HPDE6-E6E7 (cell line): Measurements from ENCODE around the gene MLXIPL.
"Not testable (repeated sequence)": the region's sequence is repeated elsewhere in the genome, so short reads cannot be mapped to it uniquely, and the experiment has no call there.

Experiments
- DNase-seq: peaks from one replicate; pipeline ENCODE4 v3.0.0; 2011; ENCODE audit warnings: missing footprints; ENCODE audit errors: extremely low spot score

MLXIPL gene

GRCh38 chr7:73645643-73646174, 21.4 kb upstream of the MLXIPL start:
- DNase-seq, result no peak

DNA sequence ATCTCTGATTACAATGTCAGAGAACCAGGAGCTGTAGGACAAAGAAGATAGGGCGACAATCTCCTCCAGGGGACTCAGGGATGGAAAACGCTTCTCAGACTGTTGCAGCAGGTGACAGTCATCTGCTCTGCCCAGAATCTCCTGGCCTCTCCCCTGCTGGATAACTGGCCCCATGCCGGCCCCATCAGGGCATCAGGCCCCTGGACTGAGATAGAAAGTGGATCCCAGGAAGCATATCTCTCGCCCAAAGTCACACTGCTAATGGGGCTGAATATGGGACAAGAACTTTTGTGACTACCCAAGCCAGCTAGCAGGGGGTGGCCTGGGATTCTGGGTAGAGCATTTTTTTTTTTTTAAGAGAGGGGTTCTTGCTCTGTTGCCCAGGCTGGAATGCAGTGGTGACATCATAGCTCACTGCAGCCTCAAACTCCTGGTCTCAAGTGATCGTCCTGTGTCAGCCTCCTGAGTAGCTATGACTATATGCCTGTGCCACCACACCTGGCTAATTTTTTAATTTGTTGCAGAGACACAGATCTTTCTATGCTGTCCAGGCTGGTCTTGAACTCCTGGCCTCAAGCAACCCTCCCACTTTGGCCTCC, 20.5 kb upstream of the MLXIPL start:
- no peak for DNase-seq

DNA sequence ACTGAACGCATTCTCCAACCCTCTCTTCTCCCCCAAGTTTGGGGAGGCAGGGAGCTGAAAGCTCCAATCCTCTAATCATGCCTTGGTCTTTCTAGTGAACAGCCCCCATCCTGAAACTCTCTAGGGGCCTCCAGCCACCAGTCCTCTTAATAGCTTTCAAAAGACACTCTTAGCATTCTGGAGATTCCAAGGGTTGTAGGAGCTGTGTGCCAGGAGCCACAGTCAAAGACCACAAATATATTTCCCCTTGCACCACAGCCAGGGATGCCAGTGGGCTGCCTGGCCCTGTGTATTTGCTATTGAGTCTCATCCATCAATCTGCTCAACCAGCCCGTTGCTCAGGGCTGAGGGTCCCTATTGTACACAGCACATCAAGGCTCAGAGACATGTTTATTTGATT, 18.5 kb upstream of the MLXIPL start:
- DNase-seq, result no peak

GRCh38 chr7:73638911-73639310, 14.6 kb upstream of the MLXIPL start:
- DNase-seq, result no peak

DNA sequence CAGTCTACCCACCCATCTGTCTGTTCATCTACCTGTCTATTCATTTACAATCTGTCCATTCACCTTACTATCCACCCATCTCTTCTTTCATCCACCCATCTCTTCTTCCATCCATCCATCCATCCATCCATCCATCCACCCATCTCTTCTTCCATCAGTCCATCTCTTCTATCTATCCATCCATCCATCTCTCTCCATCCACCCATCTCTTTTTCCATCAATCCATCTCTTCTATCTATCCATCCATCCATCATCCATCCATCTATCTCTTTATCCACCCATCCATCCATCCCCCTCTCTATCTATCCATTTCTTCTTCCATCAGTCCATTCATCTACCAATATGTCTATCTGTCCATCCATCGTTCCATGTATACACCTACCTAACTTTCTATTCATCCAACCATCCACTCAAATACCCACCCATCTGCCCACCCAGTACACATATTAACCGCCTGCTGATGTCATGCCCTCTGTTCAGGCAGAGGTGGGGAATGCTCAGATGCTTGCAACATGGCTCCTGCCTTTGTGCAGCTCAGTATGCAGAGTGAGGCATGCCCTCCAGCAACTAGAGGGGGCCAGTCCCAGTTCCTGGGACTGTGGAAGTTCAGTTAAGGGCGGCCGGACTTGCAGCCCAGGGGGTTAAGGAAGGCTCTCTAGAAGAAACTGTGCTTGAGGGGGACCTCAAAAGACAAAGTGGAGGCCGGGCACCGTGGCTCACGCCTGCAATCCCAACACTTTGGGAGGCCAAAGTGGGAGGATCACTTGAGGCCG, 11.3 kb upstream of the MLXIPL start:
- DNase-seq, result no peak

- DNase-seq, result no peak
Observed at GRCh38 chr7:73633844-73634243, 9.5 kb upstream of the MLXIPL start.

GRCh38 chr7:73633323-73633722, 9.0 kb upstream of the MLXIPL start:
- no peak for DNase-seq

DNA sequence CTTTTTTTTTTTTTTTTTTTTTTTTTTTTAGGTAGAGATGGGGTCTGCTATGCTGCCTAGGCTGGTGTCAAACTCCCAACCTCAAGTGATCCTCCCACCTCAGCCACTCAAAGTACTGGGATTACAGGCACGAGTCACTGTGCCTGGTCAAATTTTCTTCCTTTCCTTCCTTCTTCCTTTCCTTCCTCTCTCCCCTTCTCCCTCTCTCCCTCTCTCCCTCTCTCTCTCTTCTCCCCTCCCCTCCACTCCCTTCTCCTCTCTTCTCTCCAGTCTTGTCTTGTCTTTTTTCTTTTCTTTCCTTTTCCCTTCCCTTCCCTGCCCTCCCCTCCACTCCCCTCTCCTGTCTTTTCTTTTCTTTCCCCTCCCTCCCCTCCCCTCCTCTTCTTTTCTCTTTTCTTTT, 7.2 kb upstream of the MLXIPL start:
- no peak for DNase-seq

DNA sequence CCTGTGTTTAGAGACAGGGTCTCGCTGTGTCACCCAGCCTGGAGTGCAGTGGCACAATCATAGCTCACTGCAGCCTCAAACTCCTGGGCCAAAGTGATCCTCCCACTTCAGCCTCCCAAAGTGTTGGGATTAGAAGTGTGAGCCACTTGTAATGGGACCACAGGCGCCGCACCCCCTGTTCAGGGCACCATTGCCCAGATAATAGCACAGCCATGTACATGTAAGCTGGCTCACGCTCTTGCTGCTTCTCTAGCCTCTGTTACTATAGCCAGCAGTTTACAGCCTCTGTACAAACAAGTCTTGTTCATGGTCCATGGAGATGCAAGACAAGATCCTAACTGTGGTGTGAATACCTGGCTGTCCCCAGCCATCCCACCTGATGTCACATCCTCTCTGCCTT, 4.2 kb upstream of the MLXIPL start:
- DNase-seq, result no peak

DNA sequence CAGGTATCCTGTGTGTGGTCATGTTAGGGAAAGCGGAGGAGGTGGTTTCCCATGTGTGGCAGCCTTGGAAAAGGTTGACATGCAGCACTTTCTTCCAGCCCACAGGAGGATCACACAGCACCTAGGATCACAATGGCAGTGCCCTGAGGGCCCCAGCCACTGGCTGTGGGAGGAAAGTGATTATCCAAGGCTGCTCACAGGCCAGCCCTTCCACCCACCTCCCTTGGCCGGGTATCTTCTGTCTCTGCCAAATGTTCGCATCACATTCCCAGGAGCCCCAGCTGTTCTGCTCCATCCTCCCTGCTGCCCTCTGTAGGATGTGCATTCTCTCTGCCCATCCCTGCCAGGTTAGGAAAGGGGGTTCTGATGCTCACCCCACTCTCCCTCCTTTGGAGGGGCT, 2.5 kb upstream of the MLXIPL start:
- DNase-seq, result no peak

DNA sequence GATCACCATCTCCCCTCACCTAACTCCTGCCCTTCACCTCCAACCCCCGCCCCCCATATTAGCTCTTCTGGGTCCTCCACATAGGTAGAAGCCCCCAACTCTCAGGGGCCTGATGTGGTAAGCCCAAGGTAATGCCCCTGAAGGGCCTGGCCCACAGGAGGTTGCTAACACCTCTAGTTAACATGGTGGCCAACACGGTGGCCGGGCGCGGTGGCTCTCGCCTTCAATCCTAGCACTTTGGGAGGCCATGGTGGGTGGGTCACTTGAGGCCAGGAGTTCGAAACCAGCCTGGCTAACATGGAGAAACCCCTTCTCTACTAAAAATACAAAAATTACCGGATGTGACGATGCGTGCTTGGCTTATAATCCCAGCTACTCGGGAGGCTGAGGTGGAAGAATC, 954 bp upstream of the MLXIPL start:
- DNase-seq, result no peak

GRCh38 chr7:73624669-73625001, 313 bp upstream of the MLXIPL start:
- no peak for DNase-seq

DNA sequence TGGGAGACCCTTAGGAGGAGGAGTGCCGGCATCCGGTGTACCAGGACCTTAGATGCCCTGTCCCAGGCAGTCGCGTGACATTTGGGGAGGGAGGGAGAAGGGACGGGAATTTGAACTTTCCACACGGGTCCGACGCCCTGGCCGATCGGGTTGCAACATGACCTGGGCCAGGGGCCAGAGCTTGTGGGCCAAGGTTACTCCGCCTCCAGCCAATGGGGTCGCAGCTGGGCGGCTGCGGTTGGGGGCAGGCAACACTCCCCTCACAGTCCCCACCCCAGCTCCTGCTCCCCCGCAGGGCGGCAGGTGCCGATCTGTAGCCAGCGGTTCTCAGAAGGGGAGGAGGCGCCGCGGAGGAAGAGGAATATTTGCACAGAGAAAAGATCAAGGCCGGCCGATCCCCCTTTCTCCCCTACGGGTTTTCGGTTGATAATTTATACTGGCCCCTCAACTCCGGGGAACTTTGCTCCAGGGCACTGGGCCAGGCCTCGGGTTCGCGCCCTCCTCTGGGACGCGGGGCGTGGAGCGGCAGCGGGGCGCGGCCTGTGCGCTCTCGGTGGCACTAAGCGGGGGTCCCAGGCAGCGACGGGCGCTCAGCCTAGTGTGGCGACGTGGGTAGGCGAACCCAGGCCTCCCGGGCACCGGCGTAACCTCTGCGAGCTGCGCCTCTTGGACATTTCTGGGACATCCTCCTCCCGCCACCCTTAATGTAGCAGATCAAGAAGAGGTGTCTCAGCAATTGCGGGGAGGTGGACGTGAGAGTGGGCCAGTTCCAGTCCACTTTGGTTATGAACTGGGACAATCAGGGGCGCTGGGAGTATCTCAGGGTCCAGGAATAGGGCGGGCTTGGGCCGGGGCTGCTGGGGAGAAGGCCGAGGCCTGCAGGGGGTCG, 1.2 kb downstream of the MLXIPL start:
- DNase-seq, result no peak

DNA sequence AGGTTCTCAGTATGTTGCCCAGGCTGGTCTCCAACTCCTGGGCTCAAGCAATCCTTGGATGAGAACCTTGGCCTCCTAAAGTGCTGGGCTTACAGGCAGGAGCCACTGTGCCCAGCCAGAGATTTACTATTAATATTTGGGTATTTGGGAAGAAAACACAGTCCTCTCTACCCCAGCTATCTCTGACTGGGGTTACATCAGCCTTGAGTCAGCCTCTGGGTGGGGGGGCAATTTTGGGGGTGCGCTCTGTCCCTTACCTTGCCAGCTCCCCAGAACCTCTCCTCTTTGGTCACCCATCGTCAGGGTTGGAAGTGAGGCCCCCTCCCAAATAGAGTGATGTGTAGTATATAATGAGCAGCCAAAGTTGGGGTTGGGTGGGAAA, 1.8 kb downstream of the MLXIPL start:
- no peak for DNase-seq

- no peak for DNase-seq
Observed at GRCh38 chr7:73621168-73622063, 2.9 kb downstream of the MLXIPL start.

DNA sequence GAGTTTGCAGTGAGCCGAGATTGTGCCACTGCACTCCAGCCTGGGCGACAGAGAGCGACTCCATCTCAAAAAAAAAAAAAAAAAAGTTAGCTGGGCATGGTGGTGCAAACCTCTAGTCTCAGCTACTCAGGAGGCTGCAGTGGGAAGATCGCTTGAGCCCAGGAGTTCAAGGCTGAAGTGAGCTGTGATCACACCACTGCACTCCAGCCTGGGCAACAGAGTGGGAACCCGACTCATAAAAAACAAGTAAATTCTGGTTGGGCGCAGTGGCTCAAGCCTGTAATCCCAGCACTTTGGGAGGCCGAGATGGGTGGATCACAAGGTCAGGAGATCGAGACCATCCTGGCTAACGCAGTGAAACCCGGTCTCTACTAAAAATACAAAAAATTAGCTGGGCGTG, 4.9 kb downstream of the MLXIPL start:
- not testable (repeated sequence) for DNase-seq

GRCh38 chr7:73618538-73618937, 5.8 kb downstream of the MLXIPL start:
- no peak for DNase-seq

- not testable (repeated sequence) for DNase-seq
Observed at GRCh38 chr7:73617520-73617919, 6.8 kb downstream of the MLXIPL start.

DNA sequence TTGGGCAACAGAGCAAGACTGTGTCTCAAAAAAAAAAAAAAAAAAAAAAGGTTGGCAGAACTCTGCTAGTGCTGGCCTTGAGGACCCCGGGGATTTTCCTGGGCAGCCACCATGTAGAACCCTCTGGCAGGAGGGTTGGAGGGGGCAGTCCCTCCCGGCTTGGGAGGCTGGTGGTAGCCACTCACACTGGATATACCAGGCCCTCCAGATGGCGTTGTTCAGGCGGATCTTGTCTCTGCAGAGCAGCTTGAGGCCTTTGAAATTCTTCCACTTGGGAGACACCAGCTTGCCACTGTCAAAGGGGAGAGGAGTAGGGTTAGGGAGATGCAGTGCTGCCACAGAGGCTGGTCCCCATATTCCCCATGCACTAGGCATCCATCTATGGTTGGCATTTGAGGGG, 8.4 kb downstream of the MLXIPL start:
- DNase-seq, result no peak

- DNase-seq, result not testable (repeated sequence)
Observed at GRCh38 chr7:73614937-73615336, 9.4 kb downstream of the MLXIPL start.

GRCh38 chr7:73613954-73614735, 10.2 kb downstream of the MLXIPL start:
- no peak for DNase-seq
